Measurements from ENCODE around the gene IL20.

The IL20 gene

GRCh38 chr1:206915030-206915735 lies 49.8 kb downstream of the IL20 start:
- no peak for DNase-seq (ENCODE audit: extremely low read depth, low read depth)
- TF ChIP-seq CTCF (IDR thresholded peaks at IDR 0.05; ENCODE audit: low read depth, low read length), result no peak

GRCh38 chr1:206916000-206916709 lies 50.7 kb downstream of the IL20 start:
- TF ChIP-seq CTCF (IDR thresholded peaks at IDR 0.05; ENCODE audit: low read depth, low read length), result no peak
- DNase-seq (ENCODE audit: extremely low read depth, low read depth), result no peak

- no peak for TF ChIP-seq CTCF (IDR thresholded peaks at IDR 0.05; ENCODE audit: low read depth, low read length)
These were observed 52.7 kb downstream of the IL20 start for GRCh38 chr1:206918076-206918475.

More at GRCh38 chr1:206918076-206918475, 52.7 kb downstream of the IL20 start:
- no peak for DNase-seq (ENCODE audit: extremely low read depth, low read depth)
